ENCODE results near the gene CBX4. TPM values are rescaled to one million over a fixed set of nuclear protein-coding genes. Genes with fewer than 3 reads are reported as not detected.
A peak's percentile ranks its signal among the peaks of the same experiment; 100 is the strongest.

Gene CBX4
- total RNA-seq, 1 experiment from 2014 or later = 6.2 TPM

DNA sequence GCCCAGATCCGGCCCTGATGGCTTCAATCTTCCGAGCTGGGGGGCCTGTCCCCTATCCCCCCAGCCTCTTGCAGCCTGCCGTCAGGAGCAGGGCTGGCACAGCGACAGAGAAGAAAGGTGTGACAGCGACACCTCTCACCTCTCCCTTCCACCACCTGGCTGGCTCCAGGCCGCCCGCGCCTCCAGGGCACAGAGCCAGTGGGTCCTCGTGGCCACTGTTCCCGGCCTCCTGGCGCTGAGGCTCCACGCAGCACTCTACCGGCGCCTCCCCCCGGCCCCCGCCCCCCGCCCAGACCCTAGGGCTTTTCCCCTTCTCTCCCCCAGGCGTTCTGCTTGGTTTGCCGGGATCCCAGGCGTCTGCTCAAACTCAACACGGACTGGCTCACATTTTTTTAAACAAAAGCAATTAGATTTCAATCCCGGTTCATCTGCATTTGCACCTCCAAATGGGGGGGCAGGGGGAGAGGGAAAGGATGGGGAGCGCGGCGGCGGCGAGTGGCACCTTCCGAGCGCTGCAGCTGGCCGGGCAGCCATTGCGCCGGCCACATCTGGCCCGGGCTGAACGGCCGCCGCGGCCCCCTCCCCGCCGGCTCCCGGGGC is 29.6 kb downstream of the CBX4 start:
- no peaks in the 10 kb centered on the region for H3K9me3 ChIP-seq (ENCODE audit: control insufficient read depth, low read depth, low read length)
- H3K27me3 Mint-ChIP-seq (ENCODE audit: low read depth) = peaks cover 92% of the 10 kb centered on the region
- no peaks in the 10 kb centered on the region for H3K79me1 ChIP-seq (ENCODE audit: insufficient read depth, low read depth, low read length, poor library complexity, severe bottlenecking)
- H4K20me1 ChIP-seq (ENCODE audit: control insufficient read depth, insufficient read depth, insufficient read length) = no peaks in the 10 kb centered on the region
- H3K56ac ChIP-seq (ENCODE audit: insufficient read length, low read depth, low read length) = no peak overlapping the region
- H2BK5ac ChIP-seq (ENCODE audit: insufficient read length, low read length) = no peak overlapping the region
- no peak overlapping the region for H2AFZ ChIP-seq (ENCODE audit: low read length)
- no peak overlapping the region for H2AK5ac ChIP-seq (ENCODE audit: insufficient read length, low read length)
- H3K27me3 ChIP-seq (ENCODE audit: insufficient read depth, low read length) = peaks cover 80% of the 10 kb centered on the region
- peak; percentile 62 for DNase-seq
- no peaks in the 10 kb centered on the region; a peak in 1 of 7 replicates for H3K36me3 Mint-ChIP-seq (ENCODE audit: insufficient read depth in 1 of 3, low read depth in 3 of 3)
- peak overlapping the region; percentile 34 for H4K91ac ChIP-seq (ENCODE audit: insufficient read length, low read depth, low read length)
- no peak overlapping the region for H4K8ac ChIP-seq (replicated peaks; ENCODE audit: insufficient read length, low read depth, low read length)
- no peaks in the 10 kb centered on the region for H3K79me2 ChIP-seq (ENCODE audit: insufficient read depth, low read length)
- no peak overlapping the region for H4K5ac ChIP-seq (ENCODE audit: insufficient read length, low read depth, low read length)
- H2BK15ac ChIP-seq (ENCODE audit: low read depth, low read length) = no peak overlapping the region
- H3K18ac ChIP-seq (ENCODE audit: insufficient read length, low read depth, low read length) = peak overlapping the region; percentile 94
- H3K27ac Mint-ChIP-seq = peak overlapping the region in 1 of 3 experiments; percentile 80; a peak in 1 of 7 replicates
- no peak overlapping the region for H3T11ph ChIP-seq (ENCODE audit: low read length)
- H3K4me1 ChIP-seq (ENCODE audit: insufficient read depth, low read length) = no peaks in the 10 kb centered on the region; the same call in 1 of the 2 replicates
- no peak overlapping the region for H2BK12ac ChIP-seq (ENCODE audit: insufficient read length, low read depth, low read length)
- H3K4me1 Mint-ChIP-seq = peaks cover 48 to 57% of the 10 kb centered on the region in 2 experiments
- no peak overlapping the region for H3K4me2 ChIP-seq (ENCODE audit: insufficient read depth, insufficient read length, low read length)
- H3K4ac ChIP-seq (ENCODE audit: low read depth, low read length) = no peak overlapping the region; the same call in 1 of the 2 replicates
- H3K14ac ChIP-seq (ENCODE audit: insufficient read depth, low read length) = peak overlapping the region; percentile 88
- peak overlapping the region; percentile 53 to 76 for H3K4me3 Mint-ChIP-seq
- peaks cover 2% of the 10 kb centered on the region for H3K23me2 ChIP-seq (ENCODE audit: insufficient read length, low read depth, low read length, poor library complexity, severe bottlenecking)
- H3K9me3 Mint-ChIP-seq = peaks cover 5 to 7% of the 10 kb centered on the region in 2 experiments; a peak in 3 of 5 replicates
- no peak overlapping the region for H3K9ac ChIP-seq (ENCODE audit: extremely low read depth, insufficient read length, low read length)
- TF ChIP-seq CTCF (conservative IDR thresholded peaks at IDR 0.05) = no peak
- no peak overlapping the region for H3K27ac ChIP-seq (ENCODE audit: insufficient read length, low read depth, low read length)
- no peak overlapping the region for H2BK20ac ChIP-seq (ENCODE audit: low read depth, low read length, poor library complexity, severe bottlenecking)
- WGBS (ENCODE audit: extremely low coverage, insufficient read length, low lambda C conversion rate) = no CpG with 5 or more reads among the region's 40 CpGs
- H2BK120ac ChIP-seq (ENCODE audit: low read depth, low read length, poor library complexity, severe bottlenecking) = no peak overlapping the region
- no peak overlapping the region for H3K23ac ChIP-seq (ENCODE audit: insufficient read length, low read depth, low read length)

Data from H9 (cell line).